HEK293 (cell line): ENCODE data around the gene HK2.

Source experiments
- CTCF ChIA-PET: fragments of 350-600 bp; formaldehyde crosslinking; extraction: SDS; loops from one replicate; lab custom pipeline; 2021; ENCODE audit warnings: antibody characterized with exemption; lab: Yijun Ruan, JAX
- POLR2A ChIA-PET: fragments of 300-600 bp; formaldehyde crosslinking; extraction: SDS; loops from one replicate; lab custom pipeline; 2020; ENCODE audit warnings: antibody characterized with exemption, inconsistent platforms; lab: Yijun Ruan, JAX
- H3K27ac ChIP-seq: fragments of 200-500 bp; sonication (Bioruptor generic); 2 replicates; pipeline ENCODE4 v1.5.1; 2014; ENCODE audit warnings: low read depth, low read length, control low read depth, inconsistent platforms; ENCODE audit errors: extremely low read depth
- H3K36me3 ChIP-seq, 2 experiments: fragments of 200-500 bp in 1 of 2; sonication (Bioruptor generic) in 1 of 2; 1 replicate in 1 of 2; 2 replicates in 1 of 2; pipeline ENCODE4 v1.5.1; 2014 to 2017; ENCODE audit warnings: inconsistent platforms in 2 of 2, low read length in 2 of 2; ENCODE audit not compliant: control insufficient read depth in 2 of 2, insufficient read depth in 1 of 2
- H3K4me1 ChIP-seq: fragments of 200-500 bp; sonication (Bioruptor generic); 2 replicates; pipeline ENCODE4 v1.5.1; 2014; ENCODE audit warnings: mild to moderate bottlenecking, low read length, inconsistent platforms; ENCODE audit not compliant: control insufficient read depth, insufficient read depth
- H3K4me3 ChIP-seq: 2 replicates; pipeline ENCODE4 v1.5.1; 2011; ENCODE audit warnings: low read depth, mild to moderate bottlenecking, control low read depth, low read length, moderate library complexity
- H3K9me3 ChIP-seq: fragments of 200-500 bp; sonication (Bioruptor generic); 2 replicates; pipeline ENCODE4 v1.5.1; 2014; ENCODE audit warnings: low read depth, low read length, inconsistent platforms; ENCODE audit not compliant: control insufficient read depth, insufficient read depth
- BCL11A ChIP-seq: fragments of 450-650 bp; formaldehyde crosslinking; IDR thresholded peaks from 2 replicates; pipeline ENCODE4 v1.5.1; 2016; ENCODE audit warnings: low read depth, missing biosample characterization, missing genetic modification characterization
- EGR2 ChIP-seq: fragments of 450-650 bp; formaldehyde crosslinking; IDR thresholded peaks from 2 replicates; pipeline ENCODE4 v1.5.1; 2016; ENCODE audit warnings: low read depth, missing biosample characterization, missing genetic modification characterization
- GLI4 ChIP-seq: fragments of 450-650 bp; formaldehyde crosslinking; IDR thresholded peaks from 2 replicates; pipeline ENCODE4 v1.5.1; 2016; ENCODE audit warnings: missing biosample characterization, missing genetic modification characterization
- HOXC10 ChIP-seq: sonication (generic); formaldehyde crosslinking; IDR thresholded peaks from 2 replicates; pipeline ENCODE4 v1.8.1; 2023; ENCODE audit warnings: mild to moderate bottlenecking, missing genetic modification reagents
- SCRT2 ChIP-seq: fragments of 450-650 bp; formaldehyde crosslinking; IDR thresholded peaks from 2 replicates; pipeline ENCODE4 v1.5.1; 2016; ENCODE audit warnings: missing biosample characterization, missing genetic modification characterization
- SP2 ChIP-seq: fragments of 450-650 bp; formaldehyde crosslinking; IDR thresholded peaks from 2 replicates; pipeline ENCODE4 v1.5.1; 2016; ENCODE audit warnings: missing biosample characterization, missing genetic modification characterization
- SP3 ChIP-seq: fragments of 450-650 bp; formaldehyde crosslinking; IDR thresholded peaks from 2 replicates; pipeline ENCODE4 v1.5.1; 2016; ENCODE audit warnings: missing biosample characterization, missing genetic modification characterization
- TCF7L2 ChIP-seq: IDR thresholded peaks from 2 replicates; pipeline ENCODE4 v1.6.1; 2011; ENCODE audit warnings: low read depth, mild to moderate bottlenecking, inconsistent platforms, low read length, moderate library complexity, borderline replicate concordance
- ZBTB10 ChIP-seq: fragments of 450-650 bp; formaldehyde crosslinking; IDR thresholded peaks from 2 replicates; pipeline ENCODE4 v1.5.1; 2016; ENCODE audit warnings: missing biosample characterization, missing genetic modification characterization
- ZNF138 ChIP-seq: fragments of 450-650 bp; formaldehyde crosslinking; IDR thresholded peaks from 2 replicates; pipeline ENCODE4 v1.5.1; 2016; ENCODE audit warnings: missing biosample characterization, missing genetic modification characterization, borderline replicate concordance
- ZNF157 ChIP-seq: fragments of 450-650 bp; formaldehyde crosslinking; IDR thresholded peaks from 2 replicates; pipeline ENCODE4 v1.5.1; 2016; ENCODE audit warnings: missing biosample characterization, missing genetic modification characterization
- ZNF19 ChIP-seq: fragments of 450-650 bp; formaldehyde crosslinking; IDR thresholded peaks from 2 replicates; pipeline ENCODE4; 2016; ENCODE audit warnings: missing biosample characterization, missing genetic modification characterization, low read depth
- ZNF274 ChIP-seq, 2 experiments: fragments of 200-500 bp in 1 of 2; fragments of 450-650 bp in 1 of 2; sonication (Bioruptor generic) in 1 of 2; formaldehyde crosslinking in 1 of 2; IDR thresholded peaks; 2 replicates each; pipeline versions ENCODE4 v1.5.1 to v1.6.1; 2014 to 2016; ENCODE audit warnings: borderline replicate concordance in 1 of 2, inconsistent platforms in 1 of 2, low read length in 1 of 2, missing biosample characterization in 1 of 2, missing genetic modification characterization in 1 of 2
- ZNF341 ChIP-seq: fragments of 450-650 bp; formaldehyde crosslinking; IDR thresholded peaks from 2 replicates; pipeline ENCODE4; 2016; ENCODE audit warnings: low read depth, missing biosample characterization, missing genetic modification characterization
- ZNF350 ChIP-seq: fragments of 450-650 bp; formaldehyde crosslinking; IDR thresholded peaks from 2 replicates; pipeline ENCODE4 v1.5.0; 2017; ENCODE audit warnings: missing biosample characterization, mild to moderate bottlenecking, missing genetic modification characterization
- ZNF354C ChIP-seq: fragments of 450-650 bp; formaldehyde crosslinking; IDR thresholded peaks from 2 replicates; pipeline ENCODE4 v1.5.1; 2016; ENCODE audit warnings: missing biosample characterization, missing genetic modification characterization, low read depth, borderline replicate concordance
- ZNF362 ChIP-seq: fragments of 450-650 bp; formaldehyde crosslinking; IDR thresholded peaks from 2 replicates; pipeline ENCODE4 v1.5.1; 2016; ENCODE audit warnings: missing biosample characterization, missing genetic modification characterization
- ZNF366 ChIP-seq: fragments of 450-650 bp; formaldehyde crosslinking; conservative IDR thresholded peaks from 2 replicates; pipeline ENCODE4 v1.5.1; 2016; ENCODE audit warnings: missing biosample characterization, missing genetic modification characterization
- ZNF548 ChIP-seq: fragments of 450-650 bp; formaldehyde crosslinking; IDR thresholded peaks from 2 replicates; pipeline ENCODE4 v1.5.1; 2016; ENCODE audit warnings: missing biosample characterization, missing genetic modification characterization
- ZNF596 ChIP-seq: fragments of 450-650 bp; IDR thresholded peaks from 2 replicates; pipeline ENCODE4 v1.5.0; 2018; ENCODE audit warnings: missing biosample characterization, mild to moderate bottlenecking, missing genetic modification characterization, moderate library complexity
- ZNF664 ChIP-seq: fragments of 450-650 bp; formaldehyde crosslinking; IDR thresholded peaks from 2 replicates; pipeline ENCODE4 v1.5.1; 2016; ENCODE audit warnings: missing biosample characterization, missing genetic modification characterization
- ZNF677 ChIP-seq: fragments of 450-650 bp; IDR thresholded peaks from 2 replicates; pipeline ENCODE4 v1.5.0; 2018; ENCODE audit warnings: missing biosample characterization, mild to moderate bottlenecking, missing genetic modification characterization, moderate library complexity
- ZNF692 ChIP-seq: fragments of 450-650 bp; formaldehyde crosslinking; IDR thresholded peaks from 2 replicates; pipeline ENCODE4 v1.5.1; 2016; ENCODE audit warnings: missing biosample characterization, missing genetic modification characterization
- ZNF776 ChIP-seq: fragments of 450-650 bp; formaldehyde crosslinking; IDR thresholded peaks from 2 replicates; pipeline ENCODE4 v1.5.0; 2017; ENCODE audit warnings: missing biosample characterization, missing genetic modification characterization, borderline replicate concordance

Gene HK2

GRCh38 chr2:74938264-74938663 lies 104.3 kb downstream of the HK2 start:
- no peak for TF ChIP-seq ZNF677
- no peak for TF ChIP-seq ZNF548 (tag by site-specific recombination)
- no peak for TF ChIP-seq BCL11A
- TF ChIP-seq SCRT2 (tag by site-specific recombination) = no peak
- no peak for TF ChIP-seq ZNF350 (tag by site-specific recombination)
- TF ChIP-seq ZNF776 = no peak
- no peak for TF ChIP-seq ZNF274 (IDR thresholded peaks at IDR 0.05; ENCODE audit: low read length)
- no peak for TF ChIP-seq ZNF274 (tag by site-specific recombination; IDR thresholded peaks at IDR 0.05; ENCODE audit: borderline replicate concordance)
- H3K4me3 ChIP-seq = no peak overlapping the region
- H3K9me3 ChIP-seq = no peaks in the 10 kb centered on the region
- H3K4me1 ChIP-seq = no peaks in the 10 kb centered on the region
- ChIA-PET POLR2A (no interaction called here), CTCF (no interaction called here)
- no peaks in the 10 kb centered on the region for H3K36me3 ChIP-seq
- no peak overlapping the region for H3K27ac ChIP-seq

GRCh38 chr2:74939919-74940812 lies 106.2 kb downstream of the HK2 start:
- Histone ChIP-seq H3K4me3 (no peak overlapping the region), H3K9me3 (no peaks in the 10 kb centered on the region), H3K27ac (no peak overlapping the region), H3K4me1 (no peaks in the 10 kb centered on the region), H3K36me3 (no peaks in the 10 kb centered on the region)
- CTCF ChIA-PET = interaction anchor here (0.7 kb wide), 1 partner anchor 302 kb away, joined by 3 read pairs; no protein-coding TSS in a partner anchor
- POLR2A ChIA-PET = no interaction called here
- TF ChIP-seq ZNF664 (tag by site-specific recombination) = no peak

- no peak for TF ChIP-seq ZNF157
- no peak for TF ChIP-seq ZNF596 (tag by site-specific recombination)
- no peak for TF ChIP-seq ZNF692 (tag by site-specific recombination)
- no peak for TF ChIP-seq EGR2
- no peak for TF ChIP-seq ZNF138 (tag by site-specific recombination)
- TF ChIP-seq ZBTB10 (tag by site-specific recombination) = no peak
- TF ChIP-seq SP2 (tag by site-specific recombination) = no peak
- no peak for TF ChIP-seq ZNF354C (tag by site-specific recombination)
- no peak for TF ChIP-seq ZNF19 (tag by site-specific recombination)
- no peak for TF ChIP-seq ZNF366 (tag by site-specific recombination)
- no peak for TF ChIP-seq ZNF341
- no peak for TF ChIP-seq GLI4 (tag by site-specific recombination)
- no peak for TF ChIP-seq SP3 (tag by site-specific recombination)
- TF ChIP-seq HOXC10 (CRISPR knock-in tag) = no peak
- TF ChIP-seq ZNF362 (tag by site-specific recombination) = no peak
- no peak for TF ChIP-seq TCF7L2
- H3K9me3 ChIP-seq = no peaks in the 10 kb centered on the region
- ChIA-PET CTCF (no interaction called here), POLR2A (no interaction called here)
- H3K27ac ChIP-seq = no peak overlapping the region
- no peaks in the 10 kb centered on the region for H3K4me1 ChIP-seq
- no peaks in the 10 kb centered on the region for H3K36me3 ChIP-seq
- no peak overlapping the region for H3K4me3 ChIP-seq
These were observed 107.4 kb downstream of the HK2 start for GRCh38 chr2:74941284-74941683.
